ENCODE data around the gene RAB5B.
A peak's percentile ranks its signal among the peaks of the same experiment; 100 is the strongest.

RAB5B gene, protein sequence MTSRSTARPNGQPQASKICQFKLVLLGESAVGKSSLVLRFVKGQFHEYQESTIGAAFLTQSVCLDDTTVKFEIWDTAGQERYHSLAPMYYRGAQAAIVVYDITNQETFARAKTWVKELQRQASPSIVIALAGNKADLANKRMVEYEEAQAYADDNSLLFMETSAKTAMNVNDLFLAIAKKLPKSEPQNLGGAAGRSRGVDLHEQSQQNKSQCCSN

DNA sequence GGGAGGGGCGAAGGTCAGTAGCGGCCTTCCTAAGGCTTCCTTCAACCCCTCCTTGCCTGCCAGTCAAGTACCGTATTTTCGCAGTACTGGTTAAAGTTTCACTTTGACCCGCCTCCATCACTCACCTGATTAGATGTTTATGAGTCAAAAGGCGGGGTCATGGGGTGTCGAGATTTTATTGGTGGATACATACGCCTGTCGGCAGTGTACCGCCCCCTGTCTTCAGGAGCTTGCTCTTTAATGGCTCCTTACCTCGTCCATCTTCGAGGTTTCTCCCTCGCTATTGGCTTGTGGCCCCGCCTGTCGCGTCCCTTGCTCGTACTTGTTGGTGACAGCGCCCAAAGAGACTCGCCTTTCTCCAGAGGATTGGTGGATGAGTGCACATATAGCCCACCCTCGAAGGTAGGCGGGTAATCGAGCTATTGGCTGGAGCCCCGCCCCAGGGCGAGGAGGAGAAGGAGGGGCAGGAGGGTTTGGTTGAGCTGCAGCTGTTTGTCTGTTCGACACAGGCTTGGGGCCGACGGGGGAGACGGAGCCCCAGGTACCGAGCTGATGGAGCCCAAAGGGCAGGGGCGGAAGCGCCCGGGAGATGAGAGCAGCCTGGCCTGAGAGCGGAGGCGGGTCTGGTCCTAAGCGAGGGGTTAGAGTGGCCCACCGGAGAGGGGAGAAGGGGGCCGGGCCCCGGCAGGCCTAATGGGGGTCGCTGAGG lies at the start of gene RAB5B:
RAB5B (plus strand) TSS at position 480 of the 709 bp plus-strand sequence. CDS start 12,883 bp downstream, outside the sequence.
- DNase-seq (ENCODE audit: low read depth in 3 of 3, low spot score in 1 of 3) = peak; percentile 84 to 97 (median 94)

DNA sequence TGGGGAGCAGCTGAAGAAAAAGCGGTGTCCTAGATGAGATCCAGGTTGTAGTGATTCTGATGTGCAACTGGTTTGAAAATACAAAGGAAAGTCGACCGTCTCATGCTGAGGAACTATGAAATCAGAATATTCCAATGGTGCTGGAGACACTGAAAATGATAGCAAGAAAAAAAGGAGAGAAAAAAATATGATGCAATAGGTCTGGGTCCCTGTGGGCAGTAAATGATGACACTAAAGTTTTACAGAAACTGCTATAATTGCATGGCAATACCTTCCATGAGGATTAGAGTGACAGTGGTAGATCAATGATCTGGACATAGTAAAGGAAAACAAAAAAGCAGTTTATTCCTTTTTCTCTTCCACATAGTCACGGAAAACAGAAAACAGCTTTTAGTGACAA lies 48.5 kb upstream of the RAB5B start:
- no peak for DNase-seq (ENCODE audit: low read depth in 3 of 3, low spot score in 1 of 3)

DNA sequence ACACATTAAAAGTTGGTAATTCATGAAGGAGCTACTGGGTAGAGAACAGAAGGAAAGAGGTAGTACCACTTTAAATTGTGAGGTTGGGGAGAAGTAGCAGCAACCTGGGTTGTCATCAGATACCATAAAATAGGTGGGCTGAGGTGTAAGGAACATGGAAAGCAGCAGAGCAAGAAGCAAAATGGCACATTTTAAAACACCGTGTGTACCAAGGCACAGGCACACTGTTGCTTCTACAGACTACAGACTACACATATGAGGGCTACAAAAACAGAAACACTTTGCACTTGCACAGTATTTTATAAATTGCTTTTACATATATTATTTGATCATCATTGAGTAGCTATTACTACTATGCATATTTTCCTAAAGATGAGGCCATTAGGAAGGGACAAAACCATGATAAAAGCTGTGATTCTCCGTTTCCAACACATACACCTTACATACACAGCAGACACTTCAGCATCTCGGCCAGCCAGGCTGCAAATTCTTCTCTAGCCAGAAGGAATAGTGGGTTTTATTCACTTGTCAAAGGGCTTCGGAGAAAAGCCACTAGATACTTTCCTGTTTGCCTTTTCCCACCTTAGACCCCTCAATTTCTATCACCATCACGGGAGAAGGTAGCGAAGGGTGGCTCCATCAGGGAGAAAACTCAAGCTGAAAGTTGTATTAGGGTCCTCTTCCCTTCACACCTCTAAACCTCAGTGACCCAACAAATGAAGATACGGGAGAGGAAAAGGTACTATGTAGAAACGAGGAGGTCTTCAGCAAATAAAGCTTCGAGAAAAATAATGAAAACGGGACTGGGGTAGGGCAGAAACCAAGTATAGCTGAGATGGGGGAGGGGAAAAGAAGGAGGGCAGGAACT lies 47.8 kb upstream of the RAB5B start:
- DNase-seq (ENCODE audit: low read depth in 3 of 3, low spot score in 1 of 3) = no peak

DNA sequence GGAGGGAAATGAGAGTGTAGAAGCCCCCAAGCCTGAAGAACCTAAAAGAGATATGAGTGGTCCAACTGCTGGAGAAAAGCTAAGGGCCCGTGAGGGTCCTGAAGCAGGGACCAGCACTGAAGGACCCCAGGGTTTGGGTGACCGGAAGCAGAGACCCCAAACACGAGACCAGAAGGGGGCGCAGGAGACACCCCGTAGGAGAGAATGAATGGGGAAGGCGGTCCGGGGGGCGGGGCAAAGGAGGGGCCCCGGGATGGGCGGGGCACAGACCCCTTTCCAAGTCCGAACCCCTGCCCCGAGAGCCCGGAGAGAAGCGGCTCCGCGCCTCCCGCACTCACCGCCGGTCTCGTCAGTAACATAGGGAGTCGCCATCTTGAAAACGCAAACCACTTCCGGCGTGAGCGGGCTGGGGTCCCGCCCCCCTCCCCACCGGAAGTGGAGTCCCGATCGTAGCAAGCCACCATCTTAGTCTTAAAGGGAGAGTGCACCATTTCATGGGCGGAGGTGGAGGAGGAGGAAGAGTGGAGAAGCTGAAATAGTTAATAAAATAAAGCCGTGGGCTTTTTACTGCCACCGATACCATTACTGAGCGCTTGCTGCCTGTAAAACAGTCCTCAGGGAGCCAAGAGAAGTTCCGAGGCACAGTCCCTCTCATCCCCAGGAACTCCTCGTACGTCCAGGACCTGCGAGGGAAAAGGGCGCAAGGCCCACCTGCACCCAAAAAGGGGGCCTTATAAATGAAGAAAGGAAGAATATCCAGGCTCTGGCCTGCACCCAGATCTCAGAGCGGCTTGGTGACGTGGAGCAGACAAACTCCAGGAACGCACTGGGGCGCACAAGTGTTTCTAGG lies 46.9 kb upstream of the RAB5B start:
- DNase-seq (ENCODE audit: low read depth in 3 of 3, low spot score in 1 of 3) = peak; percentile 74 to 79 (median 79)

DNA sequence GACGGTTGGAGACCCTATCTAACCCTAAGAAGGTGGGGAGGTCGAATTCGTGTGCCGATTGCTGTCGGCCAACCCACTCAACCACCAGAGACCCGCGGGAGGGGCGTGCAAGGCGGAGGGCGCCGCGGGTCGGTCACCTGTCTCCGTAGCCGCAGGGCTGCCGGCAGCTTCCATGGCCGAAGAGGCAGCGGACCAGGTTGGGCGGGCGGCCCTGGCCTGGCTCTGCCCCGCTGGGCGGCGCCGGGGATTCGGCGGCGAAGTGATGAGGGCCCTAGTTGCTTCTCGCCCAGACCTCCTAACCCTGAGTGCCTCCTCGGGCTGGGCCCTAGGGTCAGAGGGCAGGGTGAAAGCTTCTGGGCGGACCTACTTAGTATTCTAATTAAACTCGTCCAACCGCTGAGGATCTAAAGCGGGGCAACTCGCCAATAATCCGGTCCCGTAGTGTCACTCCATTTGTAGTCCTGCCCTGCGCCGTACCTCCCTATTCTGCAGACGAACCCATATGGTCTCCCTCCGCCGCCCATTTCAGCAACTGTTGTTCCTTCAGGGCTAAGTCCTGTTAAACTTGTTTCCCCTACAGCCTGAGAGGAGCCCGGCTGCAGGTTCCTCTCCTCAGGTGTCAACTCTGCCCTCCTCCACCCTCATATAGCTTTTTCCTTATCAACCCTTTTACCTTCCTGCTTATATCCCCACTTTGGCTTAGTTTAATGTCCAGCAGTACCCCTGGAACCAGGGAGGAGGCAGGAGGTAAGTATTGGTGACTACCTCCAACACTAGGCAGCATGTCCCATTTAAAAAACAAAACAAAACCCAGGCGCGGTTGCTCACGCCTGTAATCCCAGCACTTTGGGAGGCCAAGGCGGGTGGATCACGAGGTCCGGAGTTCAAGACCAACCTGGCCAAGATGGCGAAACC lies 46.0 kb upstream of the RAB5B start, which contains the start of gene PYM1:
PYM1 (minus strand) TSS at position 307 of the 915 bp plus-strand sequence; CDS start at position 174, 133 bp downstream.
- DNase-seq (ENCODE audit: low read depth in 3 of 3, low spot score in 1 of 3) = peak in 2 of 3 donors; percentile 32 to 39

DNA sequence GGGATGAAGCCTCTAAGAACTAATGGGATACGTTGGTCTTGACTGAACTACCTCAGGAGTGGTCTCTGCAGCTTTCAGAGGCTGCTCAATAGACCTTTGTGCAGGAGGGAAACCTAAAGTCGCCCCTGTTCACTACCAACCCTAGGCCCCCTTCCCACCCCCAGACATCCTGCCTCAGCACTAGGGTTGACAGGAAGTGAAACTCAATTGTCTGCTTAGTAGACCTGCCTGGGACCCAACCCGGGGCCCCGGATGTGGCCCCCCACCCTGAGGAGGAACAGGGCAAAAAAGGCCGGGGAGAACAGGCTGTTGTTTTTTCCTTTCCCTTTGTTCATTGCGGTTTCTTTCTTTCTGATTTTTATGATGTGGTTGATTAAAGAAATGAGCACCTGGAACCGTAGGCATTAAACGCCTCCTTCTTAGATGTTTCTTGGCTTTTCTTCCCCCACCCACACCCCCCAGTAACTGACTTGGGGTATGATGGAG lies 44.5 kb upstream of the RAB5B start:
- DNase-seq (ENCODE audit: low read depth in 3 of 3, low spot score in 1 of 3) = peak; percentile 64 to 78 (median 74)

DNA sequence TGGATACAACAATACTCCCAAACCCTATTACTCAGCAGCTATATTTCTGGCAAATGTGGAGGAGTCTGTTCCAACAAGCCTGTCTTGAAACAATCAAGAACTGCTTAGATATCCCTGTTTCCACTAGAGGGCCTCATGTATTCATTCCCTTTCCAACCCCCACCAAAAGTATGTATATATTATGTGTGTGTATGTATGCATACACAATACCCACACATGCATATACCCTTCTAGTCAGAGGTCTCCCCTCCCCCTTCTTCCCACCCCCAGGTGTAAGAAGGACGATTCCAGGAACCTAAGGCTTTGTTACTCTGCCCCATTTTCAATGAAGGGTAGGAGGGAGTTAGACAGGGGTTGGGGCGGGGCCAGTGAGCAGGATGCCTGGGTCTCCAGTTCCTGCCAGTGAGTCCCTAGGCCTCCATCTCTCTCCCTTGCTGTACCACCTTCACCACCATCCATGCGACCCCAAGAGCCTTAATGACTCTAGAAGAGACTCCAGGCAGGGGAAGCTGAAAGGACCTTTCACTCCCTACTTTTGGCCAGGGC lies 43.0 kb upstream of the RAB5B start, which contains the start of gene DGKA:
DGKA (plus strand) TSS at position 392 of the 546 bp plus-strand sequence. CDS start 5,342 bp downstream, outside the sequence.
- peak in 2 of 3 donors; percentile 53 to 54 for DNase-seq (ENCODE audit: low read depth in 3 of 3, low spot score in 1 of 3)

DNA sequence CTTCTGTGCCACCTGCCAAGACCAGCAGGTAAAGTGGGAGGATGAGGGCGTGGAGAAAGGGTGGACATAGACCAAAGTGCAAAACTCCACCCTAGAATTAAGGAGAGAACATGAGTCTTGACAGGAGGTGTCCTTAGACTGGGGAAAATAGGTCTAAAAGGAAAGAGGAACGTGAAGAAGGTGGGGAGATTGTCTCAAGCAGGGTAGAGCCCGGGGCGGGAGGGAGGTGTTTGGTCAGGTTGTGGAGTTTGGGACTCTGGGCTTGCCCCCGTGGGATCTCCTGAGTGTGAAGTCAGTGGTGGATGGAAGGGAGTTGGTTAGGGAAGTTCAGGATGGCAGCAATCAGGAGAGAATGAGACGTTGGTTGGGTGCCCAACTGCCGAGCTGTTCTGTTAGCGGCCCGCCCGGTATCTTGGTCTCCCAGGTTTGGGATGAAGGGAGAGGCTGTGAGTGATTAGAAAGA lies 42.5 kb upstream of the RAB5B start:
- no peak for DNase-seq (ENCODE audit: low read depth in 3 of 3, low spot score in 1 of 3)

DNA sequence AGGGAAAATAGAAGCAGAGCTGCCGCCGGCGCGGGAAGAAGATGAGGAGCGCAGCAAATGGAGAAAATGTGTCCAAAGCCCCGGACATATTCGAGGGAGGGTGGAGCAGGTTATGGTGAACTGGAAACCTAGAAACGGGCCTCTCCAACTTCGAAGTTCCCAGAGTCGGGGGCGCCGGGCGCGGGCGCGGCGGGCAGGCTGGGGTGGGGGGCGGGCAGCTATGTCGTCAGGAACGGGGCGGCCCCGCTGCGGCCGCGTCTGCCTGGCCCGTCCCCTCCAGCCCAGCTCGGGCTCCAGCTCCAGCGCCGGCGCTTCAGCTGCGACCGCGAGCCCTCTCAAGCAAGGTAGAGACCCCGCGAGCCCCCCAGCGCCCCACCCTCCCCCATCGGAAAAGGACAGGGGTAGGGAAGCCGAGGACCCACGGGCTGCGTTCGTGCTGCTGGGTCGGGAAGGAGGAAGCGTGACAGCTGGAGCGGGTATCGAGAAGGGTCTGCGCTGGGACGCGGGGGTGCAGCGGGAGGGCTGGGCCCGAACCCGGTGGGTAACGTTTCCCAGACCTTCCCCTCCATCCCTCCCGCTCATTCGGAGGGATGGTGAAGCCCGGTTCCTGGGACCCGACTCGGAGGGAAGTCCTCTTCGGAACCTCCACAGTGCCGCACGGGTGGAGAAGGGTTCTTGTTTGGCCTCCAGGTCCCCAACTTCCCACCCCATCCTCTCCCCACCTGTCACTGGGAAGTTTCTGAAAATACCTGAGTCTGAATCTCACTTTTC lies 41.9 kb upstream of the RAB5B start:
- DNase-seq (ENCODE audit: low read depth in 3 of 3, low spot score in 1 of 3) = no peak

DNA sequence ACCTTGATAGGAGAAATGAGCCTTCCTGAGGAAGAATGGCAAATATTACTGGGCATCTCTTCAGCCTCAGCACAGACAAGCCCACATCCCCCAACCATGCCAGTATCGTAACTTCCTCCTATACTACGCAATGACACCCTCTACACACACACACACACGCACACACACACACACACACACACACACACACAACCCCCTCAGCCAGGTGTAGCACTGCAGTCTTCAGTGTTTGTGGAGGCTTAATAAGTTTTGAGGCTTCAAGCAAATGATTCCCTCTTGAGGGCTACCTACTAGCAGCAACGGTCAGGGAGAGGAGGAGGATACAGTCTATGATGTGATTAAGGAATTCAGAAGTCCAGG lies 41.3 kb upstream of the RAB5B start:
- DNase-seq (ENCODE audit: low read depth in 3 of 3, low spot score in 1 of 3) = no peak

DNA sequence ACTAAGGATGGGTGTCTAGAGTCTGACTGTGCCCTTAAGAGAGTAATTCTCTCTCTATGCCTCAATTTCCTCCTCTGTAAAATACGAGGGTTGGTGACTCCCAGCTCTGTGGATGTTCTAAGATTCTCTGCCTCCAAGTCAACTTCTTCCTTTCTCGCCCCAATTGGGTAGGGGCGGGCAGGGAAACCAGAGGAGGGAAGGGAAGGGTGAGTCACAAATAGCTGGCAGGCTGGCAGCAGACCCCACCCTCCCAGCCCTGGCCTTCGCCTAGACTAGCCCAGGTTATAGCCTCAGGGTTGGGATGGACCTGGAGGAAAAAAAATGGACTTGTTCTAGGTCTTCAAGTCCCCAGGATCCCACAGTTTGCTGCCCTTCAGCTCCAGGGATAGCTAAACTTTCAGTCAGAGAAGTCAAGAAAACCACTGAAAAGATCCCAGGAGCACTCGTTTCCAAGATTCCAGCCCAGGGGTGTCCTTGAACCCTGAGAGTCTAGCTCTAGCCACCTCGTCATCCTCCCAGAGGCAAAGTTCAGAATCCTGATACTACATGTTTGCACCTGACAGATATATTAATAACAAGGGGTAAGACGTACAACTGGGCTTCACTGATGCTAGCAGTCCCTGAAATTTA lies 40.6 kb upstream of the RAB5B start:
- DNase-seq (ENCODE audit: low read depth in 3 of 3, low spot score in 1 of 3) = no peak

DNA sequence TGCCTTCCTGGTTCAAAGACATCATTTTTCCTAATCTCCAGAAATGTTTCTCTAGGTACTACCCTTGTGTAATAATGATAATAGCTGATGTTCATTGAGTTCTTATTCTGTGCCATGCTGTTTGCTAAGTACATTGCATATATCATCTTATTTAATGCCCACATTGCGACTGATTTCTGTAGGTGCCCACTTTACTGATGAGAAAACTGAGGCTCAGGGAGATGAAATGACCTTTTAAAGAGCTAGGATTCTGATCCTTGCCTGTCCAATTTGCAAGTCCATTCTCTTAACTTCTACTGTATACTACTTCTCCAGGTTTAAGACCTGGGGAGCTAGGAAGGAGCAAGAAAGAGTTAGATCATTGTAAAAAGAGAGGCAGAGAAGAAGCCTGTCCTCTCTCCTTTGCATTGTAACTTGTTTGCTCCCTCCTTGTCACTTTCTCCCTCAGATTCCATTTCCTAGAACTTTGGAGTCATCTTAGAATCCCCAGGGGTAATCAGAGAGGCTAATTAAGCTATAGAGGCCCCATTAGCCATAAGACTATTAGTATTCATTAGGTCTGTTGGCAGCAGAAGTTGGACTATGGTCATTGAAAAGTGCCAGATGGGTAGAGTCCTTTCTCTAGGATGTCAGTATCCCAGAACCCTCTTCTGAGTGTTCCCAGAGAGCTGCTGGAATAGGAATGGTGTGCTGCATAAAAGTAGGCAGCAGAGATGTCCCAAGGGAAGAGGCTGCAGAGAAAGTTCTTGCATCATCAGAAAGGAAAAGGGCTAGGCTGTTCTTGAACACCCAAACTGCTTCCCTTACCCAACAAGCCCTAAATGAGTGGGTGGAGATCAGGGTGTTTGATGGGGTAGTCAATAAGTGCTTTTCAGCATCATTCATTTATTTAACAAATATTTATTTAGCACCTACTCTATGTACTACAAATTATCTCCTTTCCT lies 39.8 kb upstream of the RAB5B start:
- DNase-seq (ENCODE audit: low read depth in 3 of 3, low spot score in 1 of 3) = no peak

DNA sequence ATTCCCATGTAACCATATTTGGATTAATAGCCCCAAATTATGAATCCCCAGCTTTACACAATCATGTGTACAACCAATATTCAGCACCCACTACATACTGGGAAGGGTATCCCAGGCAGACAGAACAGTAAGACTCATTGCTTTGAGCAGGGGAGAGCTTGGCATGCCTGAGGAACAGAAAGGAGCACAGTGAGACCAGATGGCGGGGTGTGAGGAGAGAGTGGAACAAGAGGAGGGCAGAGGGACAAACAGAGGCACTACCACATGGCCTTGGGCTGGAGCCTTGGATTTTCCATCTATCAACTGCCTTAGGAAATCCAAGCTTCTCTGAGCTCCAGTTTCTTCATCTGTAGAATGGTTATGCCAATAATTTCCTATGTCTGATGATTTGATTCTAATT lies 39.1 kb upstream of the RAB5B start:
- no peak for DNase-seq (ENCODE audit: low read depth in 3 of 3, low spot score in 1 of 3)

DNA sequence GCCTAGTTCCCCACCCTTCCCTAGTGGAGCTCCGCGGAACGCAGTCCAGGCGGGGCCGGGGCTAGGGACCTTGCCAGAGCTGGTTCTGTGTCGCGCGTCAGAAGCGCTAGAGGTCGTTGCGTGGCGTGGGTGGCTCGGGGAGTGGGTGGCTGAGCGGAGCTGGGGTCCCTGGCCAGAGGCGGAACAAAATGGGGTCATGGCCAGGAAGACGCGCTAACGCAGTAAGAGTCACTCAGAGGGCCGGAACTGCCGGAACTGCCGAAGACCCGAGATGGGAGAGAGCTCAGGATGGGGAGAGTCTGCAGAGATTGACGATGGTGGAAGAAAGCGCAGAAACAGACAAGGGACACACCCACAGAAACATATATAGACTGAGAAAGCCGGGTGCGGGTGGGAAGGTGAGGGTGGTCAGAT lies 38.1 kb upstream of the RAB5B start:
- no peak for DNase-seq (ENCODE audit: low read depth in 3 of 3, low spot score in 1 of 3)

DNA sequence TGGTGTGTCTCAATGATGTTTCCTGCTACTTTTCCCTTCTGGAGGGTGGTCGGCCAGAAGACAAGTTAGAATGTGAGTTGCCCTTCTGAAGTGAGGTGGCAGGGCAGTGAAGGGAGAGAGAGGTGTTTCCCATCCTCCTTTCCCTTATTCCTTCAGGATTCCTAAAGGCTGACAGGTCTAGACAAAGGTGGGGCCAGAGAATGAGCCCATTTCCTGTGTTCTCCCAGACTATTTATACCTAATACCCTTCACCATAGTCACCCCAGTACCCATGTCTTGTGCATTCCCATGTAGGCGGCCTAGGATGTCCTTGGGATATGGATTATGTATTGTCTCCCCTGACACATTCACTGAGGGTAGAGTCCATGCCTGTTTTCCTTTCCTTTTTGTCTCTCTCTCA lies 35.9 kb upstream of the RAB5B start:
- no peak for DNase-seq (ENCODE audit: low read depth in 3 of 3, low spot score in 1 of 3)

DNA sequence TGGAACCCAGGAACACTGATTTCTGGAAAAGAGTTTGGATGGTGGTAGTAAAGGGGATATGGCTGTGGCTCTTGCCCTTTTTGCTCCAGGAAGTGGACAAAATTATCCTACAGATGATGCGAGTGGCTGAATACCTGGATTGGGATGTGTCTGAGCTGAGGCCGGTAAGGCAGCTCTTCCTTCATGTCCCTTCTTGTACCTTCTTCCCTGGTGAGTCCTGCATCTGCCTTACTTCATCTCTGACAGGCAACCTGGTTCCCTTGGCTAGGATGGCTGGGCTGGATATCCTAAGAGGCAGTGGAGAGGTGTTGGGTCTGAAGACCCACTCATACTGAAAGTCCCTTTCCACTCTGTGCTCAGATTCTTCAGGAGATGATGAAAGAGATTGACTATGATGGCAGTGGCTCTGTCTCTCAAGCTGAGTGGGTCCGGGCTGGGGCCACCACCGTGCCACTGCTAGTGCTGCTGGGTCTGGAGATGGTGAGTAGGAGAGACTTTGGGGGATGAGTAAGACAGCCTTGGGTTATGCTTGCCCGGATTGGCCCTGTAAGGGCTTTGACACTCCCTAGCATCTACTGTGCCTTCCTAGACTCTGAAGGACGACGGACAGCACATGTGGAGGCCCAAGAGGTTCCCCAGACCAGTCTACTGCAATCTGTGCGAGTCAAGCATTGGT lies 34.9 kb upstream of the RAB5B start:
- DNase-seq (ENCODE audit: low read depth in 3 of 3, low spot score in 1 of 3) = no peak

Data from stimulated activated CD4-positive, alpha-beta T cell treated with anti-CD3 and anti-CD28 coated beads, TNF-alpha, amount 100 ng/mL, for 1 hour (primary cell).